Natural killer cell (primary cell): ENCODE data around the gene ZBTB7B. TPM values are rescaled to one million over a fixed set of nuclear protein-coding genes. Genes with fewer than 3 reads are reported as not detected.

Source experiments
- ATAC-seq, 3 donors: fragments of 150-1000 bp in 2 of 3; fragments of 200-7000 bp in 1 of 3; cut with Tn5 transposase; 1 replicate in 1 of 3; 2 replicates in 2 of 3; pipeline ENCODE4 v1.10.0; 2021; ENCODE audit warnings: mild to moderate bottlenecking in 2 of 3, moderate library complexity in 2 of 3
- DNase-seq, 2 donors: peaks; one replicate each; pipeline versions ENCODE4 v3.0.0 to v3.0.0-alpha.2; 2013 to 2021; ENCODE audit warnings: mixed read lengths in 1 of 2
- H3K27ac ChIP-seq: one replicate; pipeline ENCODE4 v1.5.1; 2013; ENCODE audit warnings: mild to moderate bottlenecking, low read length
- H3K27me3 ChIP-seq: one replicate; pipeline ENCODE4 v1.6.1; 2013; ENCODE audit warnings: low read length; ENCODE audit not compliant: control insufficient read depth, insufficient read depth
- H3K36me3 ChIP-seq: one replicate; pipeline ENCODE4 v1.6.1; 2013; ENCODE audit warnings: low read length; ENCODE audit not compliant: control insufficient read depth, insufficient read depth
- H3K4me1 ChIP-seq: one replicate; pipeline ENCODE4 v1.6.1; 2013; ENCODE audit warnings: low read length; ENCODE audit not compliant: control insufficient read depth, insufficient read depth
- H3K4me3 ChIP-seq: one replicate; pipeline ENCODE4 v1.5.1; 2013; ENCODE audit warnings: low read length
- H3K9me3 ChIP-seq: one replicate; pipeline ENCODE4 v1.6.1; 2013; ENCODE audit warnings: low read length; ENCODE audit not compliant: control insufficient read depth, insufficient read depth
- H3K27ac Mint-ChIP-seq, 2 donors: one replicate each; pipeline ENCODE4 v1.8.0; 2022; ENCODE audit warnings: mild to moderate bottlenecking in 2 of 2, mixed read lengths in 2 of 2, moderate library complexity in 1 of 2
- H3K27me3 Mint-ChIP-seq, 2 donors: one replicate each; pipeline ENCODE4 v1.8.0; 2022; ENCODE audit warnings: low read depth in 2 of 2, mixed read lengths in 2 of 2
- H3K36me3 Mint-ChIP-seq: one replicate; pipeline ENCODE4 v1.8.0; 2022; ENCODE audit warnings: mixed read lengths
- H3K4me1 Mint-ChIP-seq, 2 donors: one replicate each; pipeline ENCODE4 v1.8.0; 2022; ENCODE audit warnings: mixed read lengths in 2 of 2
- H3K4me3 Mint-ChIP-seq: one replicate; pipeline ENCODE4 v1.8.0; 2022; ENCODE audit warnings: mild to moderate bottlenecking, moderate library complexity, mixed read lengths
- H3K9me3 Mint-ChIP-seq, 2 donors: one replicate each; pipeline ENCODE4 v1.8.0; 2022; ENCODE audit warnings: mixed read lengths in 2 of 2
- CTCF ChIP-seq: fragments of 200-600 bp; IDR thresholded peaks from one replicate; pipeline ENCODE4 v1.8.0; 2022; ENCODE audit warnings: antibody characterized with exemption
- WGBS: methylation state at CpG from one replicate; pipeline ENCODE4 v1.1.7; 2013; ENCODE audit warnings: missing lambda C conversion rate; ENCODE audit not compliant: insufficient coverage; 5-methylcytosine and 5-hydroxymethylcytosine counted together
- intact Hi-C: fragments of 100-400 bp; cut with micrococcal nuclease; formaldehyde crosslinking; loops from one replicate; pipeline ENCODE4 v1.14.2; 2022
- total RNA-seq, 4 donors: library from RNA; stranded (reverse); fragments of 120-200 nt in 1 of 4; gene quantifications; one replicate each; pipeline versions ENCODE4 v1.2.3 to v1.2.4, GENCODE V29; 2013 to 2022

The ZBTB7B gene
- total RNA-seq, 3 donors from 2014 or later (not counting 1 experiment from before 2014, with no cell fraction given) = 61.2 to 75.4 (median 63.3) TPM

DNA sequence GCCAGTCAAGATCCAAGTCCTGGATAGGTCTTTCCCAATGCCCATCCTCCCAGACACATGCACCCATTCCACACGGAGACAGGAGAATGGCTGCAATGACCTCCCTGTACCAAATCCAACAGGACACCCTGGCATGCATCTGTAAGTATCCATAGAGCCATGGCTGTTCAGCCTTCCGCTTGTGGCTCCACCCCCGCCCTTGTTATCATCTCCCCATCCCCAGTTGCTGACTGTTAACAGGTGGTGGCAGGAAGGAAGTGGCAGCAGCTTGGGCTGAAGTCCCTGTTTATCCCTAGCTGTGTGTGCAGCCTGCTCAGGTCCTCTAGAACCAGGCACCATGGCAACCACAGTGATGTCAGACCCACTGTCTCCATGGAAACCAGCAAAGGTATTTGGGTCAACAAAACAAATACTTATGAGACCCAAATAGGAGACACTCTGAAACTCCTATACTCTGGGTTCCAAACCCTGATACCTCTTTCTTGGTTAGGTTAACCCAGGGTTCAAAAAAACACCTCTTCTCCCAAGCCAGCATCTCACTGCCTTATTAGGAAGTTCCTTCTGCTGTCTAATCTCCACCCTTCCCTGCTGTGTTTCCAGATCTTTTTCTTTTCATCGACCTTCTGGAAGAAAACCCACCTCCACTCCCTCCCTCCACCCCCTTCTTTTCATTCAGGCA is 47.4 kb upstream of the ZBTB7B start:
- peaks cover 28% of the 10 kb centered on the region for H3K36me3 ChIP-seq
- peak overlapping the region; percentile 94 for H3K4me3 Mint-ChIP-seq
- peak; percentile 66 to 99 for DNase-seq

GRCh38 chr1:154955718-154956543 is 46.7 kb upstream of the ZBTB7B start, which contains the start of gene PBXIP1:
Gene PBXIP1 (minus strand): TSS chr1:154956099. CDS start chr1:154953721, 2,378 bp downstream.
- no peak for TF ChIP-seq CTCF

More for the DNA sequence above, 47.4 kb upstream of the ZBTB7B start:
- 1% methylated on average over 4 of the region's 4 CpGs for WGBS
- peak overlapping the region; percentile 72 for H3K4me3 ChIP-seq
- H3K9me3 ChIP-seq = no peaks in the 10 kb centered on the region
- intact Hi-C loops = loop anchor here (2.0 to 5.0 kb wide), 2 partner anchors 62 to 97 kb away; partner anchors contain the start of gene ADAM15
- H3K36me3 Mint-ChIP-seq = no peaks in the 10 kb centered on the region
- peak; percentile 76 to 89 (median 82) for ATAC-seq
- H3K9me3 Mint-ChIP-seq = no peaks in the 10 kb centered on the region
- H3K27me3 Mint-ChIP-seq = no peaks in the 10 kb centered on the region
- H3K27me3 ChIP-seq = no peaks in the 10 kb centered on the region
- peak overlapping the region; percentile 89 to 94 for H3K27ac Mint-ChIP-seq
- TF ChIP-seq CTCF = no peak
- H3K4me1 Mint-ChIP-seq = peaks cover 50 to 61% of the 10 kb centered on the region in 2 donors
- peaks cover 57% of the 10 kb centered on the region for H3K4me1 ChIP-seq
- peak overlapping the region; percentile 95 for H3K27ac ChIP-seq

DNA sequence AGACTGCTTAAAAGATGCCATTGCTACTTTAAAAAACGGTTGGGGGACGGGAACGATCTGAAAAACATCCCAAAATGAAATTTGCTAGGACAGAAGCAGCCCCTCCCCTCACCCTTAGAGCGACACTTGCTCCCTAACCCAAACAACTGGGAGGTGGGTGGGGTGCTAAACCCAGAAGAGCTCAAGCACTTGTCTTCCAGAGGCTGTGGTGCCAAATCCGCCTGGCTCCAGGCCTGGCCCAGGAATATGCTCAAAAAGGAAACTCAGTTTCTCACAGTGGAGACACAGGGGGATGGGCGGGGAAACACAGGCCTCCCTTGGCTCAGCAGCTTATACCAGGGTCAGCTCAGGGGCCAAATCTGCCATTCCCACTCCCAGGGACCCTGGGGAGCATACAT is 46.1 kb upstream of the ZBTB7B start:
- H3K9me3 ChIP-seq = no peaks in the 10 kb centered on the region
- peak overlapping the region; percentile 89 to 94 for H3K27ac Mint-ChIP-seq
- no peak for TF ChIP-seq CTCF
- H3K27me3 ChIP-seq = no peaks in the 10 kb centered on the region
- peaks cover 15% of the 10 kb centered on the region for H3K36me3 ChIP-seq
- peaks cover 56% of the 10 kb centered on the region for H3K4me1 ChIP-seq
- no peaks in the 10 kb centered on the region for H3K9me3 Mint-ChIP-seq
- WGBS = 45% methylated on average over 5 of the region's 6 CpGs
- ATAC-seq (no peak), DNase-seq (no peak)
- H3K36me3 Mint-ChIP-seq = no peaks in the 10 kb centered on the region
- peak overlapping the region; percentile 72 for H3K4me3 ChIP-seq
- H3K27ac ChIP-seq = peak overlapping the region; percentile 95
- peak overlapping the region; percentile 94 for H3K4me3 Mint-ChIP-seq
- H3K4me1 Mint-ChIP-seq = peaks cover 59 to 63% of the 10 kb centered on the region in 2 donors
- intact Hi-C loops = loop anchor here (1.0 to 5.0 kb wide), 3 partner anchors 18 to 96 kb away; partner anchors contain the start of genes ADAM15 and CKS1B
- H3K27me3 Mint-ChIP-seq = no peaks in the 10 kb centered on the region

More at GRCh38 chr1:154955718-154956543, 46.7 kb upstream of the ZBTB7B start, which contains the start of gene PBXIP1:
- H3K4me3 ChIP-seq = peak within 1 kb of the TSS; percentile 72
- H3K4me1 ChIP-seq = peaks cover 61% of the 10 kb centered on the region
- Mint-ChIP-seq H3K27ac (peak within 1 kb of the TSS; percentile 89 to 94), H3K4me1 (peaks cover 58 to 60% of the 10 kb centered on the region in 2 donors), H3K27me3 (no peaks in the 10 kb centered on the region), H3K9me3 (no peaks in the 10 kb centered on the region), H3K4me3 (peak within 1 kb of the TSS; percentile 94), H3K36me3 (no peaks in the 10 kb centered on the region)
- under 1% methylated on average over 17 of the region's 18 CpGs for WGBS
- H3K9me3 ChIP-seq = no peaks in the 10 kb centered on the region
- ATAC-seq (peak; percentile 69 to 77 (median 71)), DNase-seq (peak; percentile 79 to 95)
- no peaks in the 10 kb centered on the region for H3K27me3 ChIP-seq
- peaks cover 20% of the 10 kb centered on the region for H3K36me3 ChIP-seq
- intact Hi-C loops = loop anchor here (1.0 to 5.0 kb wide), 4 partner anchors 19 to 96 kb away; partner anchors contain the start of genes ADAM15 and CKS1B
- peak within 1 kb of the TSS; percentile 95 for H3K27ac ChIP-seq
